Astrocyte of the spinal cord (primary cell): Measurements from ENCODE around the gene ZNF423.
"Not testable (repeated sequence)": the region's sequence is repeated elsewhere in the genome, so short reads cannot be mapped to it uniquely, and the experiment has no call there.

Source experiments
- DNase-seq: peaks from one replicate; pipeline ENCODE4 v3.0.0; 2011; ENCODE audit warnings: low read depth, low spot score
- H3K4me3 ChIP-seq: 2 replicates; pipeline ENCODE4 v1.5.1; 2011; ENCODE audit warnings: low read depth, mild to moderate bottlenecking, low read length, moderate library complexity
- CTCF ChIP-seq: IDR thresholded peaks from 2 replicates; pipeline ENCODE4 v1.5.1; 2012; ENCODE audit warnings: low read depth, mild to moderate bottlenecking, low read length, inconsistent platforms
- in situ Hi-C: cut with HindIII; loops from 2 replicates; pipeline ENCODE4 v1.10.0; 2017; ENCODE audit warnings: low sequenced_read_pairs

The ZNF423 gene

DNA sequence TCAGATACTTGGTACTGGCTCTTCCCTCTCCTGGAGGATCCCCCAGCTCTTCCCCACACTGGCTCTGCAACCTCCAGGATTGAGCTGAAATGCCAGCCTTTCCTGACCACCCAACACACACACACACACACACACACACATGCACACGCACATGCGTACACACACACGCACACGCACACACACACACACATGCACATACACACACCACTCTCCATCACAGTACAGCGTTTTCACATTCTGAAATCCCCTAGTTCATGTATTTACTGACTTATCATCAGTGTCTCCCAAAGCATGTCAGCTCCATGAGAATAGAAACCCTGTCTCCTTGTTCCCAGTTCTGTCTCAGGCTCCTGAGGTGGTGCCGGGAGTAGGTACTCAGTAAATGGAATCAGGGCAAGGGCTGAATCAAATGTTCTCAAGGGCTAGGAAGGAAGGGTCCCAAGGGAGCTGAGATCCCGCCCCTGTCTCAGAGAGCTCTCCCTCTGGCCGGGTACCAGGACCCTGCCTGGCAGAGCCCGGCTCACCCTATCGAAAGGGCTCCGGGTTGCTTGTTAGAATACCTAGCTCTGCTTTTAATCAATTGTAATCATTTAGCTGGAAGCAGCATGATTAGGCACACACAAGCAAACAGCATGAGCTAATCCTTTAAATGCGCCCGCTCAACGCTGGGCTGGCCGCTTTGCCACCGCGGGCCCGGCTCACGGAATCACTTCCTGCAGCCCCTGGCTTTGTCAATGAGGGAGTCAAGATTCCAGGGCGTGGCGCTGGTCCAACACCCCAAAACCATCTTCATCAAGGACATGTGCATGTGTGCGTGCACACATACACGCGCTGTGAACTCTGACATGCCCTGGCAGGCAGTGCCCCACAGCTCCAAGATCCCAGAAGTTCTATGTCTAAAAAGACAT lies 341.6 kb downstream of the ZNF423 start:
- in situ Hi-C loops: no loop called here
- H3K4me3 ChIP-seq: no peak overlapping the region
- TF ChIP-seq CTCF: no peak

GRCh38 chr16:49513040-49513439 lies 342.9 kb downstream of the ZNF423 start:
- in situ Hi-C loops: no loop called here
- TF ChIP-seq CTCF: no peak
- DNase-seq: no peak
- H3K4me3 ChIP-seq: no peak overlapping the region

More for the DNA sequence above, 341.6 kb downstream of the ZNF423 start:
- DNase-seq: no peak

GRCh38 chr16:49510654-49511305 lies 345.1 kb downstream of the ZNF423 start:
- no peak for DNase-seq
- TF ChIP-seq CTCF: no peak
- in situ Hi-C loops: no loop called here

DNA sequence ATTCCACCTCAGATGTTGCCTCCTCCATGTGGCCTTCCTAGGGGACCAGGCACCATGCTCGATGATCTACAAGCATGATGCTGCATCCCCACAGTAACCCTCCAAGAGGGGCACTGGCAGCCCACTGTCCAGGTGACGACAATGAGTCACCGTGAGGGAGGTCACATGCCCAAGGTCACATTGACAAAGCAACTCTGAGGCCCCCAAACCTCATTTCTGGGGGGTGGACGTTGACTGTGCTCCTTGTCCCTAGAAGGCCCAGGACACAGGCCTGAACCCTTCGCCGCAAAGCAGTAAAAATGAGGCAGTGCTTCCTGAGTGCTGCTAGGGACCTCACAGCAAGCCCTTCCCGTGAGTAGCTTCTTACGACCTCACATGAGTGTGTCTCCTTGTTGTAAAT lies 345.8 kb downstream of the ZNF423 start:
- in situ Hi-C loops: no loop called here
- no peak for DNase-seq
- TF ChIP-seq CTCF: no peak
- H3K4me3 ChIP-seq: no peak overlapping the region

More at GRCh38 chr16:49510654-49511305, 345.1 kb downstream of the ZNF423 start:
- H3K4me3 ChIP-seq: no peak overlapping the region

- in situ Hi-C loops, H3K4me3 ChIP-seq, DNase-seq: not testable (repeated sequence)
Observed at GRCh38 chr16:49506058-49507013, 349.6 kb downstream of the ZNF423 start.

DNA sequence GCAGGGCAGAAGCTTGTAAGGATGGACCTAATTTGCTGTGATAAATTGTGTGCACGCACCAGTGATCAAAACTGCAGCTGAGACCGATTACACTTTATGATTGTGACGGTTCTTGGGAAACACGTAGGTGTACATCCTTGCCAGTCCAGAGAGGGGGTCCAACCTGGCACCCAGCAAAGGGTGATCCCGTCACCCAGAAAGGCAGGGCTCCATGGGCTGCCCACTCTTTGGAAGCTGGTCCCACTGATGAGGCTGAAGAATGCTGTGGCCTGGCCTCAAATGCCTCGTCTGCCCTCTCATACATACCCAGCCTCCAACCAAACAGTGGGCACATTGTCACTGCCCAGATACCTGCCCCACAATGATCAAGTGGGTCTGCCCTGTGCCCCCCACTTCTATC lies 350.4 kb downstream of the ZNF423 start:
- H3K4me3 ChIP-seq: no peak overlapping the region
- no peak for TF ChIP-seq CTCF
- in situ Hi-C loops: no loop called here
- no peak for DNase-seq
